Duodenal mucosa (tissue), 2 donors: ENCODE measurements around the gene RSPH1.

Experiments used
- H3K27ac ChIP-seq: one replicate; pipeline ENCODE4 v1.7.0; 2013; ENCODE audit warnings: low read depth, low read length
- H3K27me3 ChIP-seq, 2 donors: one replicate each; pipeline ENCODE4 v1.7.0; 2013; ENCODE audit warnings: low read length in 2 of 2, control low read depth in 1 of 2; ENCODE audit not compliant: insufficient read depth in 2 of 2, control insufficient read depth in 1 of 2
- H3K36me3 ChIP-seq, 2 donors: one replicate each; pipeline ENCODE4 v1.7.0; 2013; ENCODE audit warnings: low read length in 2 of 2, control low read depth in 1 of 2; ENCODE audit not compliant: insufficient read depth in 2 of 2, control insufficient read depth in 1 of 2
- H3K4me1 ChIP-seq, 2 donors: one replicate each; pipeline ENCODE4 v1.7.0; 2013; ENCODE audit warnings: low read length in 2 of 2, control low read depth in 1 of 2; ENCODE audit not compliant: insufficient read depth in 2 of 2, control insufficient read depth in 1 of 2
- H3K4me3 ChIP-seq, 2 donors: one replicate each; pipeline ENCODE4 v1.7.0; 2013; ENCODE audit warnings: low read length in 2 of 2, low read depth in 1 of 2
- H3K9ac ChIP-seq, 2 donors: one replicate each; pipeline ENCODE4 v1.7.0; 2013; ENCODE audit warnings: low read length in 2 of 2, low read depth in 1 of 2
- H3K9me3 ChIP-seq, 2 donors: one replicate each; pipeline ENCODE4 v1.7.0; 2013; ENCODE audit warnings: low read length in 2 of 2, control low read depth in 1 of 2; ENCODE audit not compliant: control insufficient read depth in 1 of 2

The RSPH1 gene

GRCh38 chr21:42539931-42540343 lies 43.9 kb upstream of the RSPH1 start:
- Histone ChIP-seq H3K36me3 (peaks cover 56 to 91% of the 10 kb centered on the region in 2 donors), H3K27ac (no peak overlapping the region), H3K4me3 (no peak overlapping the region), H3K4me1 (peaks cover 17 to 28% of the 10 kb centered on the region in 2 donors), H3K9ac (no peak overlapping the region), H3K9me3 (no peaks in the 10 kb centered on the region), H3K27me3 (no peaks in the 10 kb centered on the region)

GRCh38 chr21:42539342-42539741 lies 43.3 kb upstream of the RSPH1 start:
- Histone ChIP-seq H3K9ac (no peak overlapping the region), H3K4me1 (peaks cover 22 to 34% of the 10 kb centered on the region in 2 donors), H3K27ac (no peak overlapping the region), H3K36me3 (peaks cover 62 to 91% of the 10 kb centered on the region in 2 donors), H3K27me3 (no peaks in the 10 kb centered on the region), H3K9me3 (no peaks in the 10 kb centered on the region), H3K4me3 (no peak overlapping the region)

DNA sequence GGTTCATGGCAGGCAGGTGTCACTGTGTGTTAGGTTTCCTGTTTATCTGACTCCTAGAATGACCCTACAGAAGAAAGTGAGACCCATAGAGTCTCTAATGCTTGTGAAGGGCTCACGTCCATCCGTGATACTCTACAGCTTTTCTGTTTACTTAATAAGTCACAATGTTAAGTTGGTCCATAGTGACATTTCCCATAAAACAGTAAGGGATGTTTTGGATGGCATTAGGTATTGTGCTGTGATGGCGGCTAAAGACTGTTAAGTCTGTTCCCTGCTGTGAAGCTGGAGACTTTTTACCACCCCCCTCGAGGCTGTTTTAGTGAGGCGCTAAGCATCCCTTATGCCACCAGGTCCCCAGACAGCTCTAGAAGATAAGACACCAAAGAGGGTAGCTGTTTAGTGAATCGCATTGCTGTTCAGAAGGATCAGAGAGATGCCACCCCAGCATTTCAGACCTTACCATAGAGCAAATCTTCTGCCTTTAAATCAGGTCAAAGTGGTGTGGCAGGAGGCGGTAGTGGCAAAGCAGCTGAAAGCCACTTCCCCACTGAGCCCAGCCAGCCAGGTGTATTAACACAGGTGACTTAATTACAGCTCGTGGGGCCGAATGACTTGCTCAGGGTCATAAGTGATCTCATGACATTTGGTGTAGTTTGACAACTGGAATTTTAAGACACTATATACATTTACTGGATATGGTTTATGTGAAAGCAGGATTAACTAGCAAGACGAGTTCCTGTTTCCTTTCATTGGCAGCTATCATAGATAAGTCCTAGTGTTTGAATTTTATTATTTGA lies 42.7 kb upstream of the RSPH1 start:
- Histone ChIP-seq H3K27me3 (no peaks in the 10 kb centered on the region), H3K4me1 (peaks cover 29 to 41% of the 10 kb centered on the region in 2 donors), H3K4me3 (no peak overlapping the region), H3K9ac (no peak overlapping the region), H3K9me3 (no peaks in the 10 kb centered on the region), H3K27ac (no peak overlapping the region), H3K36me3 (peaks cover 56 to 92% of the 10 kb centered on the region in 2 donors)

GRCh38 chr21:42537106-42537742 lies 41.2 kb upstream of the RSPH1 start:
- H3K4me1 ChIP-seq = peaks cover 43 to 55% of the 10 kb centered on the region in 2 donors
- H3K36me3 ChIP-seq = peaks cover 46 to 81% of the 10 kb centered on the region in 2 donors
- no peaks in the 10 kb centered on the region for H3K9me3 ChIP-seq
- no peaks in the 10 kb centered on the region for H3K27me3 ChIP-seq
- H3K9ac ChIP-seq = peak overlapping the region in 1 of 2 donors; percentile 22
- no peak overlapping the region for H3K27ac ChIP-seq
- no peak overlapping the region for H3K4me3 ChIP-seq

GRCh38 chr21:42536601-42537000 lies 40.6 kb upstream of the RSPH1 start:
- H3K36me3 ChIP-seq = peaks cover 45 to 80% of the 10 kb centered on the region in 2 donors
- peak overlapping the region in 1 of 2 donors; percentile 22 for H3K9ac ChIP-seq
- no peak overlapping the region for H3K27ac ChIP-seq
- H3K4me3 ChIP-seq = no peak overlapping the region
- H3K9me3 ChIP-seq = no peaks in the 10 kb centered on the region
- peaks cover 43 to 56% of the 10 kb centered on the region in 2 donors for H3K4me1 ChIP-seq
- H3K27me3 ChIP-seq = no peaks in the 10 kb centered on the region

GRCh38 chr21:42535602-42536171 lies 39.7 kb upstream of the RSPH1 start:
- no peak overlapping the region for H3K27ac ChIP-seq
- H3K4me3 ChIP-seq = no peak overlapping the region
- no peaks in the 10 kb centered on the region for H3K27me3 ChIP-seq
- no peak overlapping the region for H3K9ac ChIP-seq
- H3K4me1 ChIP-seq = peaks cover 43 to 56% of the 10 kb centered on the region in 2 donors
- H3K9me3 ChIP-seq = no peaks in the 10 kb centered on the region
- H3K36me3 ChIP-seq = peaks cover 40 to 74% of the 10 kb centered on the region in 2 donors

GRCh38 chr21:42534421-42535378 lies 38.7 kb upstream of the RSPH1 start:
- Histone ChIP-seq H3K9ac (peak overlapping the region; percentile 10 to 26), H3K27me3 (no peaks in the 10 kb centered on the region), H3K9me3 (no peaks in the 10 kb centered on the region), H3K4me3 (peak overlapping the region; percentile 28 to 52), H3K27ac (peak overlapping the region; percentile 62), H3K36me3 (peaks cover 36 to 69% of the 10 kb centered on the region in 2 donors), H3K4me1 (peaks cover 43 to 56% of the 10 kb centered on the region in 2 donors)

DNA sequence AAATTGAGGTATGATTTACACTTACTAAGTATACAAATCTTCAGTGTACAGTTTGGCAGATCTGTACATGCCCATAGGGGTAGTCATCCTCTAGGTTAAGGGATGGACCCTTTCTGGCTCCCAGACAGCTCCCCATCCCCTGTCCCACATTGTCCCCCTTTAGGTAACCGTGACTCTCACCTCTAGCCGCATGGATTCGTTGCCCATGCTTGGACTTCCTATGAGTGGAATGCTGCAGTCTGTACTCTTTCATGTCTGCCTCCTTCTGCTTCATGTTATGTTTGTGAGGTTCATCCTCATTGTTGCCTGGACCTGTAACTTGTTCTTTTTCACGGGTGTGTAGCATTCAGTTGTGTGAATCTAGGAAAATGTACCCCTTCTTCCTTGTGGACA lies 37.9 kb upstream of the RSPH1 start:
- Histone ChIP-seq H3K9me3 (no peaks in the 10 kb centered on the region), H3K27me3 (no peaks in the 10 kb centered on the region), H3K9ac (peak overlapping the region in 1 of 2 donors; percentile 26), H3K27ac (no peak overlapping the region), H3K4me3 (peak overlapping the region in 1 of 2 donors; percentile 52), H3K4me1 (peaks cover 43 to 56% of the 10 kb centered on the region in 2 donors), H3K36me3 (peaks cover 36 to 68% of the 10 kb centered on the region in 2 donors)

GRCh38 chr21:42533306-42533962 lies 37.4 kb upstream of the RSPH1 start:
- peaks cover 45 to 51% of the 10 kb centered on the region in 2 donors for H3K4me1 ChIP-seq

More at GRCh38 chr21:42533306-42533962, 37.4 kb upstream of the RSPH1 start:
- no peak overlapping the region for H3K27ac ChIP-seq
- peak overlapping the region in 1 of 2 donors; percentile 52 for H3K4me3 ChIP-seq
- no peaks in the 10 kb centered on the region for H3K9me3 ChIP-seq
- H3K27me3 ChIP-seq = no peaks in the 10 kb centered on the region
- peaks cover 31 to 63% of the 10 kb centered on the region in 2 donors for H3K36me3 ChIP-seq
- peak overlapping the region in 1 of 2 donors; percentile 26 for H3K9ac ChIP-seq
